Neural cell (in vitro differentiated cells): ENCODE results near the gene ZCCHC10.

Source experiments
- EZH2 ChIP-seq: fragments of 200-600, 300-800 bp; shearing (Covaris generic), sonication (generic); IDR thresholded peaks from 2 replicates; pipeline ENCODE4 v1.6.1; 2014; ENCODE audit warnings: antibody characterized with exemption, low read length, borderline replicate concordance, mild to moderate bottlenecking; ENCODE audit not compliant: insufficient read depth, poor library complexity, severe bottlenecking
- MXI1 ChIP-seq: fragments of 450-650 bp; conservative IDR thresholded peaks from 2 replicates; pipeline ENCODE4 v1.6.1; 2014; ENCODE audit warnings: antibody characterized with exemption, mild to moderate bottlenecking; ENCODE audit not compliant: poor library complexity, severe bottlenecking
- POLR2AphosphoS5 ChIP-seq: IDR thresholded peaks from 2 replicates; pipeline ENCODE4 v1.6.1; 2012
- RAD21 ChIP-seq: fragments of 450-650 bp; conservative IDR thresholded peaks from 2 replicates; pipeline ENCODE4 v1.6.1; 2014; ENCODE audit warnings: antibody characterized with exemption, mild to moderate bottlenecking, moderate library complexity
- TAF1 ChIP-seq: IDR thresholded peaks from 2 replicates; pipeline ENCODE4 v1.6.1; 2012; ENCODE audit warnings: low read depth
- TF ChIP-seq, protein P1 (sequence below): fragments of 450-650 bp; IDR thresholded peaks from 2 replicates; pipeline ENCODE4 v1.5.1; 2014; ENCODE audit warnings: antibody characterized with exemption, mild to moderate bottlenecking, moderate library complexity; ENCODE audit not compliant: poor library complexity, severe bottlenecking
- TF ChIP-seq, protein P2 (sequence below): IDR thresholded peaks from 2 replicates; pipeline ENCODE4 v1.6.1; 2012; ENCODE audit warnings: borderline replicate concordance

DNA sequence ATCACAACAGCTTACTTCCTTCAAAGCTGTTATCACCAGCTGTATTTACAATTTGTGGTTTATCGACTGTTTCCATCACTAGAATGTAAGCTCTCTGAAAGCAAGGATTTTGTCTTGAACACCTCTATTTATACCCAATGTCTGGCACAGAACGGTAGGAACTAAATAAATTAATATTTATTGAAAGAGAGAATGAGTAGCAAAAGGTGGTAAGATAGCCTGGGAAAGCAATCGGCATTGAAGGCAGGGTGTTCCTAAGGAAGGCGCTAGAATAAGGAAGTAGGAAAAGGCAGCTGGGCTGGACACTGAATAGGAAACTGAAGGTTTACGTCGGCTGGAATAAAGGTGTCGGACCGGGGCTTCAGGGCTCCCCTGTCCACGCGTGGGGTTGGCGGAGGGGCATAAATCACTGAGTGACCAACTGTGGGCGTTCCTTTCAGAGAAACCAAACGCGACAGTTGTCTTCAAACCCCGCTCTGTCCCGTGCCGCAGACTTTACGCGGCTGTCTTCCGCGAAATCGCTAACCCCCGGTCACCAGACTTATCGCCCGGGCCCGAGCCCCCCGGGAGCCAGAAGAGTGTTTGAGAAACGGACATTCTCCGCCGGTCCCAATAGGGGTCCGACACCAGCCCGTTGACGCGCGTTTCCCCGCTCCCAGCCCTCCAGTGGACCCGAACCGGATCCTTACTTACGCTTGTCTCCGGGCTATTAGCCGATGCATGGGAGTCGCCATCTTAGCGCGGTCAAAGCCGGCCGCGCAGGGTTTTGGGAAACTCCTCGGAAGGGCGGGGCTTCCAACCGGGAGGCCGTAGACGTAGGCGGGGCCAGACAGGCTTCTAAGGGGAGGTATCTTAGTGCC, at the start of gene ZCCHC10:
- TF ChIP-seq EZH2 (no peak), MXI1 (peak; percentile 53), POLR2AphosphoS5 (peak; percentile 82), TAF1 (peak; percentile 93), RAD21 (no peak)
- TF ChIP-seq, protein P1, sequence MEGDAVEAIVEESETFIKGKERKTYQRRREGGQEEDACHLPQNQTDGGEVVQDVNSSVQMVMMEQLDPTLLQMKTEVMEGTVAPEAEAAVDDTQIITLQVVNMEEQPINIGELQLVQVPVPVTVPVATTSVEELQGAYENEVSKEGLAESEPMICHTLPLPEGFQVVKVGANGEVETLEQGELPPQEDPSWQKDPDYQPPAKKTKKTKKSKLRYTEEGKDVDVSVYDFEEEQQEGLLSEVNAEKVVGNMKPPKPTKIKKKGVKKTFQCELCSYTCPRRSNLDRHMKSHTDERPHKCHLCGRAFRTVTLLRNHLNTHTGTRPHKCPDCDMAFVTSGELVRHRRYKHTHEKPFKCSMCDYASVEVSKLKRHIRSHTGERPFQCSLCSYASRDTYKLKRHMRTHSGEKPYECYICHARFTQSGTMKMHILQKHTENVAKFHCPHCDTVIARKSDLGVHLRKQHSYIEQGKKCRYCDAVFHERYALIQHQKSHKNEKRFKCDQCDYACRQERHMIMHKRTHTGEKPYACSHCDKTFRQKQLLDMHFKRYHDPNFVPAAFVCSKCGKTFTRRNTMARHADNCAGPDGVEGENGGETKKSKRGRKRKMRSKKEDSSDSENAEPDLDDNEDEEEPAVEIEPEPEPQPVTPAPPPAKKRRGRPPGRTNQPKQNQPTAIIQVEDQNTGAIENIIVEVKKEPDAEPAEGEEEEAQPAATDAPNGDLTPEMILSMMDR = no peak
- TF ChIP-seq, protein P2, sequence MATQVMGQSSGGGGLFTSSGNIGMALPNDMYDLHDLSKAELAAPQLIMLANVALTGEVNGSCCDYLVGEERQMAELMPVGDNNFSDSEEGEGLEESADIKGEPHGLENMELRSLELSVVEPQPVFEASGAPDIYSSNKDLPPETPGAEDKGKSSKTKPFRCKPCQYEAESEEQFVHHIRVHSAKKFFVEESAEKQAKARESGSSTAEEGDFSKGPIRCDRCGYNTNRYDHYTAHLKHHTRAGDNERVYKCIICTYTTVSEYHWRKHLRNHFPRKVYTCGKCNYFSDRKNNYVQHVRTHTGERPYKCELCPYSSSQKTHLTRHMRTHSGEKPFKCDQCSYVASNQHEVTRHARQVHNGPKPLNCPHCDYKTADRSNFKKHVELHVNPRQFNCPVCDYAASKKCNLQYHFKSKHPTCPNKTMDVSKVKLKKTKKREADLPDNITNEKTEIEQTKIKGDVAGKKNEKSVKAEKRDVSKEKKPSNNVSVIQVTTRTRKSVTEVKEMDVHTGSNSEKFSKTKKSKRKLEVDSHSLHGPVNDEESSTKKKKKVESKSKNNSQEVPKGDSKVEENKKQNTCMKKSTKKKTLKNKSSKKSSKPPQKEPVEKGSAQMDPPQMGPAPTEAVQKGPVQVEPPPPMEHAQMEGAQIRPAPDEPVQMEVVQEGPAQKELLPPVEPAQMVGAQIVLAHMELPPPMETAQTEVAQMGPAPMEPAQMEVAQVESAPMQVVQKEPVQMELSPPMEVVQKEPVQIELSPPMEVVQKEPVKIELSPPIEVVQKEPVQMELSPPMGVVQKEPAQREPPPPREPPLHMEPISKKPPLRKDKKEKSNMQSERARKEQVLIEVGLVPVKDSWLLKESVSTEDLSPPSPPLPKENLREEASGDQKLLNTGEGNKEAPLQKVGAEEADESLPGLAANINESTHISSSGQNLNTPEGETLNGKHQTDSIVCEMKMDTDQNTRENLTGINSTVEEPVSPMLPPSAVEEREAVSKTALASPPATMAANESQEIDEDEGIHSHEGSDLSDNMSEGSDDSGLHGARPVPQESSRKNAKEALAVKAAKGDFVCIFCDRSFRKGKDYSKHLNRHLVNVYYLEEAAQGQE = peak; percentile 59
